HepG2 (cell line): ENCODE data around the gene ZFP90. TPM values are rescaled to one million over a fixed set of nuclear protein-coding genes. Genes with fewer than 3 reads are reported as not detected.

Experiments used
- ARNTL ChIP-seq: sonication (generic); formaldehyde crosslinking; IDR thresholded peaks from 2 replicates; pipeline ENCODE4 v1.4.0; 2020; ENCODE audit warnings: mild to moderate bottlenecking, missing genetic modification reagents
- DNMT3B ChIP-seq: conservative IDR thresholded peaks from 2 replicates; pipeline ENCODE4 v1.6.1; 2016; ENCODE audit warnings: missing biosample characterization, control low read depth
- KLF13 ChIP-seq: sonication (generic); formaldehyde crosslinking; IDR thresholded peaks from 2 replicates; pipeline ENCODE4 v1.4.0; 2020; ENCODE audit warnings: mild to moderate bottlenecking, missing genetic modification reagents
- RXRA ChIP-seq: sonication (generic); formaldehyde crosslinking; IDR thresholded peaks from 2 replicates; pipeline ENCODE4 v1.5.1; 2020; ENCODE audit warnings: missing genetic modification reagents
- U2AF2 ChIP-seq: fragments of 200-400 bp; formaldehyde crosslinking; IDR thresholded peaks from 2 replicates; pipeline ENCODE4 v1.6.1; 2017; ENCODE audit warnings: low read depth, mild to moderate bottlenecking, low read length
- ZFP36 ChIP-seq: fragments of 150-350 bp; IDR thresholded peaks from 2 replicates; pipeline ENCODE4 v1.6.1; 2018; ENCODE audit warnings: borderline replicate concordance, low read length, low read depth; ENCODE audit not compliant: partially characterized antibody
- ZNF501 ChIP-seq: sonication (generic); formaldehyde crosslinking; IDR thresholded peaks from 2 replicates; pipeline ENCODE4 v1.5.1; 2020; ENCODE audit warnings: mild to moderate bottlenecking, moderate library complexity, missing genetic modification reagents
- ZNF605 ChIP-seq: sonication (generic); formaldehyde crosslinking; IDR thresholded peaks from 2 replicates; pipeline ENCODE4 v1.8.0; 2022; ENCODE audit warnings: mild to moderate bottlenecking, missing genetic modification reagents
- ZNF777 ChIP-seq: sonication (generic); formaldehyde crosslinking; IDR thresholded peaks from 2 replicates; pipeline ENCODE4 v1.4.0; 2020; ENCODE audit warnings: missing genetic modification reagents
- ZNF790 ChIP-seq: sonication (generic); formaldehyde crosslinking; IDR thresholded peaks from 2 replicates; pipeline ENCODE4 v1.8.0; 2022; ENCODE audit warnings: missing genetic modification reagents, mild to moderate bottlenecking, borderline replicate concordance
- polyA plus RNA-seq, 8 experiments: library from polyadenylated mRNA; depleted of rRNA in 3 of 8; stranded (reverse) in 7 of 8; unstranded in 1 of 8; fragments of >200 nt; fragmentation: Illumina TruSeq in 4 of 8; extraction: Trizol in 4 of 8; gene quantifications; 2 replicates each; pipeline versions ENCODE4 v1.2.1 to v1.2.3, GENCODE V29; 2011 to 2016; ENCODE audit warnings: low read depth in 4 of 8, missing spikeins in 1 of 8, mixed read lengths in 1 of 8; ENCODE audit not compliant: insufficient read depth in 1 of 8
- total RNA-seq, 5 experiments: library from RNA; depleted of rRNA; stranded (reverse); fragments of >200 nt; fragmentation: Illumina TruSeq; extraction: Trizol; gene quantifications; 2 replicates each; pipeline ENCODE4 v1.2.3, GENCODE V29; 2016; ENCODE audit warnings: low read depth in 1 of 5
- TF ChIP-seq, protein P1 (sequence below): sonication (generic); formaldehyde crosslinking; IDR thresholded peaks from 2 replicates; pipeline ENCODE4 v1.4.0; 2020; ENCODE audit warnings: missing genetic modification reagents, borderline replicate concordance
- TF ChIP-seq, protein P2 (sequence below): sonication (generic); formaldehyde crosslinking; IDR thresholded peaks from 2 replicates; pipeline ENCODE4 v1.8.0; 2022; ENCODE audit warnings: missing genetic modification reagents, low read depth, mild to moderate bottlenecking, borderline replicate concordance
- TF ChIP-seq, protein P3 (sequence below): sonication (generic); formaldehyde crosslinking; IDR thresholded peaks from 2 replicates; pipeline ENCODE4 v1.9.0; 2022; ENCODE audit warnings: missing genetic modification reagents, mild to moderate bottlenecking, borderline replicate concordance
- TF ChIP-seq, protein P4 (sequence below): sonication (generic); formaldehyde crosslinking; IDR thresholded peaks from 2 replicates; pipeline ENCODE4 v1.5.0; 2020; ENCODE audit warnings: mild to moderate bottlenecking, missing genetic modification reagents, borderline replicate concordance
- TF ChIP-seq, protein P5 (sequence below): sonication (generic); formaldehyde crosslinking; IDR thresholded peaks from 2 replicates; pipeline ENCODE4 v1.4.0; 2020; ENCODE audit warnings: missing genetic modification reagents, borderline replicate concordance

Gene ZFP90
- total and polyA plus RNA-seq, 2 of the 13 experiments (the other 11 are each of a cell fraction or from before 2014, with no cell fraction given), result 17.6 to 18.9 TPM

DNA sequence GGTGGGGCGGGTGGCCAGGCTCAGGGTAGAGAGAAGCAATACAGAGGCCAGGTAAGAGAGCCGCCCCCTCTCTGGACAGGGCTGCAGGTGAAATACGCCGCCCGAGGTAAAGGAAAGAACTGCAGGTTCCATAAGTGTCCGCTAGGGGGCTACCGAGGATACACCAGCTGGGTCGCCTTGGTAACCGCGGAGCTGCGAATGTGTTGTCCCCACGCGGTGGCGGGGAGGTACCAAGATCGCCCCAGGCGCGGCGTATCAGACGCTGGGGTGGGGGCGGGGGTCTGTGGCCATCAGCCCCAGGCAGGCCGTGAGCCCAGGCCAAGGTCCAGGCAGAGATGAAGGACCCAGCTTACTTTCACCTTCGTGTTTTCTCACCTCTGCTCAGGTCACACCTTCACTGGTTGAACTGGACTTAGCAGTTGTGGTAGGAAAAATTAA lies 18.4 kb upstream of the ZFP90 start (continued):
- TF ChIP-seq, protein P1, sequence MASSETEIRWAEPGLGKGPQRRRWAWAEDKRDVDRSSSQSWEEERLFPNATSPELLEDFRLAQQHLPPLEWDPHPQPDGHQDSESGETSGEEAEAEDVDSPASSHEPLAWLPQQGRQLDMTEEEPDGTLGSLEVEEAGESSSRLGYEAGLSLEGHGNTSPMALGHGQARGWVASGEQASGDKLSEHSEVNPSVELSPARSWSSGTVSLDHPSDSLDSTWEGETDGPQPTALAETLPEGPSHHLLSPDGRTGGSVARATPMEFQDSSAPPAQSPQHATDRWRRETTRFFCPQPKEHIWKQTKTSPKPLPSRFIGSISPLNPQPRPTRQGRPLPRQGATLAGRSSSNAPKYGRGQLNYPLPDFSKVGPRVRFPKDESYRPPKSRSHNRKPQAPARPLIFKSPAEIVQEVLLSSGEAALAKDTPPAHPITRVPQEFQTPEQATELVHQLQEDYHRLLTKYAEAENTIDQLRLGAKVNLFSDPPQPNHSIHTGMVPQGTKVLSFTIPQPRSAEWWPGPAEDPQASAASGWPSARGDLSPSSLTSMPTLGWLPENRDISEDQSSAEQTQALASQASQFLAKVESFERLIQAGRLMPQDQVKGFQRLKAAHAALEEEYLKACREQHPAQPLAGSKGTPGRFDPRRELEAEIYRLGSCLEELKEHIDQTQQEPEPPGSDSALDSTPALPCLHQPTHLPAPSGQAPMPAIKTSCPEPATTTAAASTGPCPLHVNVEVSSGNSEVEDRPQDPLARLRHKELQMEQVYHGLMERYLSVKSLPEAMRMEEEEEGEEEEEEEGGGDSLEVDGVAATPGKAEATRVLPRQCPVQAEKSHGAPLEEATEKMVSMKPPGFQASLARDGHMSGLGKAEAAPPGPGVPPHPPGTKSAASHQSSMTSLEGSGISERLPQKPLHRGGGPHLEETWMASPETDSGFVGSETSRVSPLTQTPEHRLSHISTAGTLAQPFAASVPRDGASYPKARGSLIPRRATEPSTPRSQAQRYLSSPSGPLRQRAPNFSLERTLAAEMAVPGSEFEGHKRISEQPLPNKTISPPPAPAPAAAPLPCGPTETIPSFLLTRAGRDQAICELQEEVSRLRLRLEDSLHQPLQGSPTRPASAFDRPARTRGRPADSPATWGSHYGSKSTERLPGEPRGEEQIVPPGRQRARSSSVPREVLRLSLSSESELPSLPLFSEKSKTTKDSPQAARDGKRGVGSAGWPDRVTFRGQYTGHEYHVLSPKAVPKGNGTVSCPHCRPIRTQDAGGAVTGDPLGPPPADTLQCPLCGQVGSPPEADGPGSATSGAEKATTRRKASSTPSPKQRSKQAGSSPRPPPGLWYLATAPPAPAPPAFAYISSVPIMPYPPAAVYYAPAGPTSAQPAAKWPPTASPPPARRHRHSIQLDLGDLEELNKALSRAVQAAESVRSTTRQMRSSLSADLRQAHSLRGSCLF (CRISPR knock-in tag), result no peak
- TF ChIP-seq ARNTL (CRISPR knock-in tag) (0 out of 2 replicates have a peak, but pooled peaks have one; percentile 32), ZNF605 (peak; percentile 83), U2AF2 (peak; percentile 91; the same call in 1 of the 2 replicates), ZNF501 (CRISPR knock-in tag) (no peak), ZNF790 (no peak), DNMT3B (CRISPR knock-in tag) (no peak), RXRA (CRISPR knock-in tag) (peak; percentile 62), KLF13 (no peak), ZNF777 (CRISPR knock-in tag) (no peak), ZFP36 (no peak)
- TF ChIP-seq, protein P2, sequence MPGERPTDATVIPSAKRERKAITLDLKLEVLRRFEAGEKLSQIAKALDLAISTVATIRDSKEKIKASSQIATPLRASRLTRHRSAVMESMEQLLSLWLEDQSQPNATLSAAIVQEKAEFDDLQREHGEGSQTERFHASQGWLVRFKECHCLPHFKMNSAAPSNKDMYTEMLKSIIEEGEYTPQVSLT (CRISPR knock-in tag), result no peak
- TF ChIP-seq, protein P3, sequence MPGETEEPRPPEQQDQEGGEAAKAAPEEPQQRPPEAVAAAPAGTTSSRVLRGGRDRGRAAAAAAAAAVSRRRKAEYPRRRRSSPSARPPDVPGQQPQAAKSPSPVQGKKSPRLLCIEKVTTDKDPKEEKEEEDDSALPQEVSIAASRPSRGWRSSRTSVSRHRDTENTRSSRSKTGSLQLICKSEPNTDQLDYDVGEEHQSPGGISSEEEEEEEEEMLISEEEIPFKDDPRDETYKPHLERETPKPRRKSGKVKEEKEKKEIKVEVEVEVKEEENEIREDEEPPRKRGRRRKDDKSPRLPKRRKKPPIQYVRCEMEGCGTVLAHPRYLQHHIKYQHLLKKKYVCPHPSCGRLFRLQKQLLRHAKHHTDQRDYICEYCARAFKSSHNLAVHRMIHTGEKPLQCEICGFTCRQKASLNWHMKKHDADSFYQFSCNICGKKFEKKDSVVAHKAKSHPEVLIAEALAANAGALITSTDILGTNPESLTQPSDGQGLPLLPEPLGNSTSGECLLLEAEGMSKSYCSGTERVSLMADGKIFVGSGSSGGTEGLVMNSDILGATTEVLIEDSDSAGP, result peak; percentile 64; the same call in 1 of the 2 replicates
- TF ChIP-seq, protein P4, sequence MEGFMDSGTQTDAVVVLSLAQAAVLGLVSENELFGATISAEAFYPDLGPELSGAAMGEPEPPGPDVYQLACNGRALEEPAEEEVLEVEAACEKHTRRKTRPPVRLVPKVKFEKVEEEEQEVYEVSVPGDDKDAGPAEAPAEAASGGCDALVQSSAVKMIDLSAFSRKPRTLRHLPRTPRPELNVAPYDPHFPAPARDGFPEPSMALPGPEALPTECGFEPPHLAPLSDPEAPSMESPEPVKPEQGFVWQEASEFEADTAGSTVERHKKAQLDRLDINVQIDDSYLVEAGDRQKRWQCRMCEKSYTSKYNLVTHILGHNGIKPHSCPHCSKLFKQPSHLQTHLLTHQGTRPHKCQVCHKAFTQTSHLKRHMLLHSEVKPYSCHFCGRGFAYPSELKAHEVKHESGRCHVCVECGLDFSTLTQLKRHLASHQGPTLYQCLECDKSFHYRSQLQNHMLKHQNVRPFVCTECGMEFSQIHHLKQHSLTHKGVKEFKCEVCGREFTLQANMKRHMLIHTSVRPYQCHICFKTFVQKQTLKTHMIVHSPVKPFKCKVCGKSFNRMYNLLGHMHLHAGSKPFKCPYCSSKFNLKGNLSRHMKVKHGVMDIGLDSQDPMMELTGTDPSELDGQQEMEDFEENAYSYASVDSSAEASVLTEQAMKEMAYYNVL (CRISPR knock-in tag), result peak; percentile 70; the same call in 1 of the 2 replicates
- TF ChIP-seq, protein P5, sequence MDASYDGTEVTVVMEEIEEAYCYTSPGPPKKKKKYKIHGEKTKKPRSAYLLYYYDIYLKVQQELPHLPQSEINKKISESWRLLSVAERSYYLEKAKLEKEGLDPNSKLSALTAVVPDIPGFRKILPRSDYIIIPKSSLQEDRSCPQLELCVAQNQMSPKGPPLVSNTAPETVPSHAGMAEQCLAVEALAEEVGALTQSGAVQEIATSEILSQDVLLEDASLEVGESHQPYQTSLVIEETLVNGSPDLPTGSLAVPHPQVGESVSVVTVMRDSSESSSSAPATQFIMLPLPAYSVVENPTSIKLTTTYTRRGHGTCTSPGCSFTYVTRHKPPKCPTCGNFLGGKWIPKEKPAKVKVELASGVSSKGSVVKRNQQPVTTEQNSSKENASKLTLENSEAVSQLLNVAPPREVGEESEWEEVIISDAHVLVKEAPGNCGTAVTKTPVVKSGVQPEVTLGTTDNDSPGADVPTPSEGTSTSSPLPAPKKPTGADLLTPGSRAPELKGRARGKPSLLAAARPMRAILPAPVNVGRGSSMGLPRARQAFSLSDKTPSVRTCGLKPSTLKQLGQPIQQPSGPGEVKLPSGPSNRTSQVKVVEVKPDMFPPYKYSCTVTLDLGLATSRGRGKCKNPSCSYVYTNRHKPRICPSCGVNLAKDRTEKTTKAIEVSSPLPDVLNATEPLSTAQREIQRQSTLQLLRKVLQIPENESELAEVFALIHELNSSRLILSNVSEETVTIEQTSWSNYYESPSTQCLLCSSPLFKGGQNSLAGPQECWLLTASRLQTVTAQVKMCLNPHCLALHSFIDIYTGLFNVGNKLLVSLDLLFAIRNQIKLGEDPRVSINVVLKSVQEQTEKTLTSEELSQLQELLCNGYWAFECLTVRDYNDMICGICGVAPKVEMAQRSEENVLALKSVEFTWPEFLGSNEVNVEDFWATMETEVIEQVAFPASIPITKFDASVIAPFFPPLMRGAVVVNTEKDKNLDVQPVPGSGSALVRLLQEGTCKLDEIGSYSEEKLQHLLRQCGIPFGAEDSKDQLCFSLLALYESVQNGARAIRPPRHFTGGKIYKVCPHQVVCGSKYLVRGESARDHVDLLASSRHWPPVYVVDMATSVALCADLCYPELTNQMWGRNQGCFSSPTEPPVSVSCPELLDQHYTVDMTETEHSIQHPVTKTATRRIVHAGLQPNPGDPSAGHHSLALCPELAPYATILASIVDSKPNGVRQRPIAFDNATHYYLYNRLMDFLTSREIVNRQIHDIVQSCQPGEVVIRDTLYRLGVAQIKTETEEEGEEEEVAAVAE, result peak; percentile 84
